Hematopoietic multipotent progenitor cell treated with erythropoietin and hydrocortisone succinate and interleukin-3 and kit ligand, for 6 days (in vitro differentiated cells): ENCODE measurements around the gene CCDC70.
"Not testable (repeated sequence)": the region's sequence is repeated elsewhere in the genome, so short reads cannot be mapped to it uniquely, and the experiment has no call there.

Source experiments
- DNase-seq: peaks from one replicate; pipeline ENCODE4 v3.0.0-alpha.2; 2015

CCDC70 gene

GRCh38 chr13:51865838-51866237, 4.1 kb downstream of the CCDC70 start:
- no peak for DNase-seq

- DNase-seq: no peak
Observed at GRCh38 chr13:51867062-51867461, 5.3 kb downstream of the CCDC70 start.

DNA sequence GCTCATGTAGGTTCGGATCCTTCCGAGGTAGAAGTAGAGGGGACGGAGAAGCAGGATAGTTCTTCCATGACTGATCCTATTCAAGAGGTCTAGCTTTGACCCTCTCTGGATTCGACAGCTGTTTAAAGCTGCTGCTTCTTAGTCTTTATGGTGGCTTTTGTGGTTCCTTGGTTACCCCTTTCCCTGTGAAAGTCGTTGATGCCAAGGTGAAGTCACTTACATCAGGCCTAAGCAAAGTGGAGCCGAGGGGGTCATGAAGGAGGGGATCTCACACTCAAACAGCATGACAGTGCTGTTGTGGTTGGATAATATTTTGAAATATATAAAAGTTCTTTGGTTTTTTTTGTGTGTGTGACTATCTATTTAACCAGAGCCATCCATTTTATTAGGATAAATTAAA, 8.1 kb downstream of the CCDC70 start:
- DNase-seq: no peak

DNA sequence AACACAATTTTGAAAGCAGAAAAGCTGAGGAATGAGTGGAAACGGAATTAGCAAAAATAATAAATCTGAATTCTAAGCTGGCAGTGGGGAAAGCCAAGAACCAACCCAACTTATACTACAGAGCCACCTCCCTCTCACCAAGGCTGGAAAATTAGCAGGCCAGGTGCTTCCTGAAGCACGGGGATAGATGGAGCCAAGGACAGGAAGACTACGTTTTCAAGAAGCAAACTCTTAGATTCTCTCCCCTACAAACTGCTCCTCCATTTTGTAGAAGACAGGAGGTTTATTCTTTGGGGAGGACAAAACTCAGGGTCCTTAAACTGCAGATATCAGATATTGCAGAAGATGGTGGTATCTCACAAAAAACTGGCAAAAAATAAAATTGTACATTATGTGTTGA, 8.8 kb downstream of the CCDC70 start:
- DNase-seq: no peak

GRCh38 chr13:51873117-51873798, 11.5 kb downstream of the CCDC70 start:
- DNase-seq: no peak

GRCh38 chr13:51873837-51874236, 12.1 kb downstream of the CCDC70 start:
- no peak for DNase-seq

DNA sequence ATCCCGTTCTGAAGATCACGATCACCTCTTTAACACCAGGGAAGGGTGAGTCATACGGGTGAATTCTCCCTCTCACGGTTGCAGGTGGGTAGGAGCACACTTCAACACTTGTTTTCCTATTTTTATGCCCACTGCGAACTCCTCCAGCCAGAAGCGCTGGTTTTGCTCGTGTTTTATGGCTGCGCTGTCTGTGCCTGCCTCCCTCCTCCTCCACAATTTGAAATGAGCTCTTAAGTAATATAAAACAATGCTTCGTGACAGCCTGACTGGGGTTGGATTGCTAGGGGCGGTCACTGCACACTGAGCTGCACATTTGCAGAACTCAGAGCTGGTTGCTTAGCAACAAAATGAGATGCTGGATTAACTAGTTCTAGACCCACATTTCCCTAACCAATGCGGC, 12.9 kb downstream of the CCDC70 start:
- no peak for DNase-seq

GRCh38 chr13:51879133-51879532, 17.4 kb downstream of the CCDC70 start:
- no peak for DNase-seq

- peak; percentile 31 for DNase-seq
Observed at GRCh38 chr13:51881296-51881695, 19.5 kb downstream of the CCDC70 start.

GRCh38 chr13:51882570-51883225, 20.9 kb downstream of the CCDC70 start:
- DNase-seq: no peak

DNA sequence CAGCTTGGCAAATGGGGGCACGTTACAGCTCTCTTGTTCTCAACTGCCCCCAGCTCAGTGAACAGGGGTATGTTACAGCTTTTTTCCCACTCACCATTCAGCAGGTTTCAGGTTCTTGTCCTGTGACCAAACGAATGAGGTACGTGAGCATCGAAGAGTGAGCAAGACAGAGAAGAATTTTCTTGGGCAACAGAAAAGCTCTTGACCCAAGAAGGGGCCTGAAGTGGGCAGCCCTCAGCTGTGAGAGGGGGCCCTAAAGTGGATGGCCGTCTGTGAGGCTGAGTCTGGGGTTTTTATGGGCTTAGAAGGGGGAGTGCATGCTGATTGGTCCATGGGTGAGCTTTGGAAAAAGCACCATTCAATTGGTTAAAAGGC, 21.4 kb downstream of the CCDC70 start:
- no peak for DNase-seq

DNA sequence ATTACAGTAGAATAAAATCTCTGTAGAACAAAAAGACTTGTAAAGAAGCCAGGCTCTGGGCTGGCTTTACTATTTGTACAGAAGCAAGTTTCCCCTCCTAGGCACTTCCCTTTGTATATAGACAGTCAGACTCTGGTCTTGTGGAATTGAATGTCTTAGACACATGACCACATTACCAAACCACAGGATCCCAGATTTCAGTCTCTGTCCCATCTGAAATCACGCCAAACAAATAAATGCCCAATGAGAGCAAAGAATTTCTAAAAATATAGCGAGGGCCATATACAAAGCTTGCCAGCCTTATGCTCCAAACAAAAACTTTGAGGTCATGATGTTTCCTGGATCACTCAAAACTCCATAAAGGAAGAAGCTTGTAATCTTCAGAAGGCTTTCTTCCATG, 23.9 kb downstream of the CCDC70 start:
- no peak for DNase-seq

DNA sequence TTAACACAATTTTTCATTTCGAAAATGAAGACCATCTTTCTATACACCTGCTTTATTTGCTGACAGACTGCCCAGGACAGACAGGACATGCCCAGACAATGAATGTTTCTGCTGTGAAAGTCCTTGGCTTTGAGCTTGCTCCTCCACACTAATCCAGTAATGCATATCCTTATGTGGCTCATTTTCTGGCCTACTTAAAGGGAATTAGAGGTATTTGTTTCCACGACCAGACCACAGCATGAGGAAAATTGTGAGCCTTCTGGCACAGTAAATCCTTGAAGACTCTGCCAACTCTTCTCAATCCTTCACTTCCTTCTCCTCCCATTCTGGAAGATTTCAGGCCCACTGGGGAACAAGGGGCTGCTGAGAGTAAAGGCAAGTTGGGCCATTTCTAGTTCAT, 25.7 kb downstream of the CCDC70 start:
- DNase-seq: no peak

- no peak for DNase-seq
Observed at GRCh38 chr13:51892657-51893056, 30.9 kb downstream of the CCDC70 start.

- no peak for DNase-seq
Observed at GRCh38 chr13:51894239-51894638, 32.5 kb downstream of the CCDC70 start.

- DNase-seq: peak; percentile 81
Observed at GRCh38 chr13:51895906-51896888, 34.4 kb downstream of the CCDC70 start.

GRCh38 chr13:51900471-51900870, 38.7 kb downstream of the CCDC70 start:
- no peak for DNase-seq

GRCh38 chr13:51902776-51903175, 41.0 kb downstream of the CCDC70 start:
- no peak for DNase-seq

- no peak for DNase-seq
Observed at GRCh38 chr13:51905787-51906186, 44.0 kb downstream of the CCDC70 start.

DNA sequence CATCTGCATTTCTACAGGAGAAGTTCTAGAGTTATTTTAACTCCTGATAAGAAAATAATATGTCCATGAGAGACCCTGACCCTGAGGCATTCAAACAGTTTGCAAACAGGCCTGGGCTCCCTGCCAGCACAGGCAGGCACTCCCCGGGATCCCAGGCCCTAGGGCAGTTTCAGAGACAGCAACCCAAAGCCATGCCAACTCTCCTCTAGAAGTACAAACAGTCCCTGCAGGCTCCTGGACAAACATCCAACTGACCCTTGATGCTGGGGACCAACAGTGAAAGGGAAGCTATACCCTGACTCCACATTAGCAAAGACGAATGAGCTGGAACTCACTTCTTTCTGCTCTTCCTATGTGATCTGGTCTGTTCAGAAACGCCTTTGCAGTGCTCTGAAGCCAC, 44.8 kb downstream of the CCDC70 start:
- no peak for DNase-seq

GRCh38 chr13:51907040-51907732, 45.4 kb downstream of the CCDC70 start:
- no peak for DNase-seq

- DNase-seq: not testable (repeated sequence)
Observed at GRCh38 chr13:51909265-51909664, 47.5 kb downstream of the CCDC70 start.

DNA sequence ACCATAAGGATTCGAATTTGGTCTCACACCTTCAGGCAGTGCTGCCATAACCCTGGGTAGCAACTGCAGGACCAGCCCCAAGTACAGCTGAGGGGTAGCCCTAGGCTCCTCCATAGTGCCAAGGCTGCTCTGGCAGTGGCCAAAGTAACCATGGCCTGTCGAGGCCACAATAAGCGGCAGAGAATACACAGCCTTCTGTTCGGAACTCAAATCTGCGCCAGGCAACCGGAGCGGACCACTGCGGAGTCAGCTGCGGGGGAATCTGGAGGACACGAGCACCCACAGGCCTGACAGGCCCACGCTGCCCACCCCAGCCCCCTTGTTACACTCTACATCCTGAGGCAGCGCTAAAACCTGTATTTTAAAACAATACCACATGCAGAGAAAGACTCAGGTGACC, 48.7 kb downstream of the CCDC70 start:
- DNase-seq: no peak
